Lower leg skin (tissue), 4 donors: ENCODE results near the gene RBFOX2. TPM values are rescaled to one million over a fixed set of nuclear protein-coding genes. Genes with fewer than 3 reads are reported as not detected.

Experiments
- DNase-seq, 2 donors: peaks; one replicate each; pipeline ENCODE4 v3.0.0-alpha.2; 2019; ENCODE audit warnings: low spot score in 2 of 2
- H3K4me3 ChIP-seq: fragments of 200-600 bp; sonication (generic); 2 replicates; pipeline ENCODE4 v1.5.1; 2017; ENCODE audit warnings: mild to moderate bottlenecking, low read depth; ENCODE audit not compliant: poor library complexity, severe bottlenecking
- POLR2A ChIP-seq, 2 donors: fragments of 450-650 bp; IDR thresholded peaks; one replicate each; pipeline ENCODE4 v1.6.1; 2016 to 2017; ENCODE audit warnings: antibody characterized with exemption in 2 of 2, mild to moderate bottlenecking in 1 of 2, moderate library complexity in 1 of 2
- WGBS, 2 donors: methylation state at CpG; one replicate each; pipeline ENCODE4 v1.1.5; 2018; 5-methylcytosine and 5-hydroxymethylcytosine counted together
- intact Hi-C: fragments of 100-400 bp; cut with DNase I; formaldehyde crosslinking; loops from one replicate; pipeline ENCODE4 v1.15.0; 2023; ENCODE audit warnings: low total_unique reads
- total RNA-seq, 4 donors: library from RNA; depleted of rRNA; stranded (reverse); fragments of >200 nt; gene quantifications; one replicate each; pipeline ENCODE4 v1.1.0, GENCODE V29; 2016
- TF ChIP-seq, protein P1 (sequence below), 3 donors: fragments of 450-650 bp; IDR thresholded peaks; one replicate each; pipeline ENCODE4 v1.5.1; 2016; ENCODE audit warnings: antibody characterized with exemption in 3 of 3, mild to moderate bottlenecking in 3 of 3, moderate library complexity in 2 of 3

Gene RBFOX2
- total RNA-seq, 4 donors from 2014 or later = 40.9 to 56.5 (median 51.1) TPM

DNA sequence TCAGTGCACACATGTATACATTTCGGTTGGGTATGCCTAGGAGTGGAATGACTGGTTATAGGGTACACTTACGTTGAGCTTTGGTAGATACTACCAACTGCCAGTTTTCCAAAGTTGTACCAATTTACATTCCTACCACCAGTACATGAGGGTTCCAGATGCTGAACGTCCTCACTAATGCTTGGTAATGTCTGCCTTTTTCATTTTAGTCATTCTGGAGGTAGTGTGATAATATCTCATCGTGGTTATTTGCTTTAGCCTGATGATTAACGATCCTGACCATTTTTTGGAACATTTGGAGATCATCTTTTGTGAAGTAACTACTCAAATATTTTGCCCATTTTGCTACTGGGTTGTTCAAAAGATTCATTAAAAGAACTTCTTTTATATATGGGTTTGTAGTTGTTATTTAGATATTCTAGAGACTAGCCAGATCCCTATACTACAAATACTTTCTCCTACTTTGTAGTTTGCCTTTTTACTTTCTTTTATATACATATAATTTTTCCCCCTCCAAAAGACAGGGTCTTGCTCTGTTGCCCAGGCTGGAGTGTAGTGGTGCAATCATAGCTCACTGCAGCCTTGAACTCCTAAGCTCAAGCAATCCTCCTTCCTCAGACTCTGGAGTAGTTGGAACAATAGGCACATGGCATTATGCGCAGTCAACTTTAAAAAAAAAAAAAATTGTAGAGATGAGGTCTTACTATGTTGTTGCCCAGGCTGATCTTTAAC lies 62.1 kb downstream of the RBFOX2 start:
- no peak overlapping the region for H3K4me3 ChIP-seq
- WGBS, 2 donors = 75 to 83% methylated on average over 6 of the region's 6 CpGs
- TF ChIP-seq POLR2A (IDR thresholded peaks at IDR 0.05) = no peak
- TF ChIP-seq, protein P1, sequence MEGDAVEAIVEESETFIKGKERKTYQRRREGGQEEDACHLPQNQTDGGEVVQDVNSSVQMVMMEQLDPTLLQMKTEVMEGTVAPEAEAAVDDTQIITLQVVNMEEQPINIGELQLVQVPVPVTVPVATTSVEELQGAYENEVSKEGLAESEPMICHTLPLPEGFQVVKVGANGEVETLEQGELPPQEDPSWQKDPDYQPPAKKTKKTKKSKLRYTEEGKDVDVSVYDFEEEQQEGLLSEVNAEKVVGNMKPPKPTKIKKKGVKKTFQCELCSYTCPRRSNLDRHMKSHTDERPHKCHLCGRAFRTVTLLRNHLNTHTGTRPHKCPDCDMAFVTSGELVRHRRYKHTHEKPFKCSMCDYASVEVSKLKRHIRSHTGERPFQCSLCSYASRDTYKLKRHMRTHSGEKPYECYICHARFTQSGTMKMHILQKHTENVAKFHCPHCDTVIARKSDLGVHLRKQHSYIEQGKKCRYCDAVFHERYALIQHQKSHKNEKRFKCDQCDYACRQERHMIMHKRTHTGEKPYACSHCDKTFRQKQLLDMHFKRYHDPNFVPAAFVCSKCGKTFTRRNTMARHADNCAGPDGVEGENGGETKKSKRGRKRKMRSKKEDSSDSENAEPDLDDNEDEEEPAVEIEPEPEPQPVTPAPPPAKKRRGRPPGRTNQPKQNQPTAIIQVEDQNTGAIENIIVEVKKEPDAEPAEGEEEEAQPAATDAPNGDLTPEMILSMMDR (IDR thresholded peaks at IDR 0.05) = no peak
- intact Hi-C loops = no loop called here
- DNase-seq = no peak

DNA sequence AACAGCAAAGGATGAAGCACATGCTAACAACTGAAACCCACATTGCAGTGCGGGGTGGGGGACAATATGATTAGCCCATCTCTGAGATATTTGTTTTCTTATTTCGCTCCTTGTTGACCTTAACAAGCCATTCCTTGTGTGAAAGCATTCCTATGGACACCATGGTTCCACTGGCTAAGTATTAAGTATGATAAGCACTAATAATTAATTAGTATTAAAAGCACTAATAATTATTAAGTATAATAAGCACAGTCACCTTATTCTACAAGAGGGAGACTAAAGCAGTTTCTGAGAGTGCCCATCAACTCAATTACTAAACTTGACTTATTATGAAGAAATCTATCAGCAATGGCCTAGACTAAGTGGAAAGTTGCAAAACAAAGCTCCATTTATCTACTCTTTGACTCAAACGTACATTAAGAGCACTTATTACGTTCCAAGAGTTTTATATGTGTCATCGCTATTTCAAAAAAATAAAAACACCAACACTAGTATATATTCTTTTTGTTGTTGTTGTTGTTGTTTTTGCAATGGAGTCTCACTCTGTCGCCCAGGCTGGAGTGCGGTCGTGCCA lies 65.3 kb downstream of the RBFOX2 start:
- intact Hi-C loops = no loop called here
- H3K4me3 ChIP-seq = no peak overlapping the region
- WGBS, 2 donors = 88 to 92% methylated on average over 8 of the region's 8 CpGs
- DNase-seq = no peak
- no peak for TF ChIP-seq POLR2A (IDR thresholded peaks at IDR 0.05)
- TF ChIP-seq, protein P1 (IDR thresholded peaks at IDR 0.05) = no peak

GRCh38 chr22:35961480-35962295 lies 66.9 kb downstream of the RBFOX2 start:
- intact Hi-C loops = no loop called here
- TF ChIP-seq POLR2A (IDR thresholded peaks at IDR 0.05) = no peak
- TF ChIP-seq, protein P1 (IDR thresholded peaks at IDR 0.05) = no peak
- peak in 1 of 2 donors; percentile 29 for DNase-seq
- 39 to 43% methylated on average over 5 of the region's 5 CpGs for WGBS, 2 donors
- H3K4me3 ChIP-seq = no peak overlapping the region

- no peak for DNase-seq
- intact Hi-C loops = no loop called here
- TF ChIP-seq POLR2A (IDR thresholded peaks at IDR 0.05) = no peak
- TF ChIP-seq, protein P1 (IDR thresholded peaks at IDR 0.05) = no peak
- no peak overlapping the region for H3K4me3 ChIP-seq
- 89 to 92% methylated on average over 2 of the region's 2 CpGs for WGBS, 2 donors
Measured at GRCh38 chr22:35960854-35961253, 67.8 kb downstream of the RBFOX2 start.

- TF ChIP-seq, protein P1 (IDR thresholded peaks at IDR 0.05) = no peak
- no peak for TF ChIP-seq POLR2A (IDR thresholded peaks at IDR 0.05)
- no peak for DNase-seq
- H3K4me3 ChIP-seq = no peak overlapping the region
- intact Hi-C loops = no loop called here
- 81 to 86% methylated on average over 5 of the region's 5 CpGs for WGBS, 2 donors
Measured at GRCh38 chr22:35959121-35959800, 69.4 kb downstream of the RBFOX2 start.
